Activated naive CD8-positive, alpha-beta T cell treated with anti-CD3 and anti-CD28 coated beads for 36 hours (primary cell): ENCODE results near the gene SNRPA. TPM values are rescaled to one million over a fixed set of nuclear protein-coding genes. Genes with fewer than 3 reads are reported as not detected.

ENCODE experiments used
- DNase-seq: peaks from one replicate; pipeline ENCODE4 v3.0.0; 2021
- H3K27ac Mint-ChIP-seq: one replicate; pipeline ENCODE4 v1.8.0; 2022; ENCODE audit warnings: mild to moderate bottlenecking, moderate library complexity, mixed read lengths
- H3K27me3 Mint-ChIP-seq: one replicate; pipeline ENCODE4 v1.8.0; 2022; ENCODE audit warnings: mild to moderate bottlenecking, mixed read lengths
- H3K36me3 Mint-ChIP-seq: one replicate; pipeline ENCODE4 v1.8.0; 2021; ENCODE audit warnings: mild to moderate bottlenecking, mixed read lengths
- H3K4me1 Mint-ChIP-seq: one replicate; pipeline ENCODE4 v1.8.0; 2021; ENCODE audit warnings: mixed read lengths
- H3K4me3 Mint-ChIP-seq: one replicate; pipeline ENCODE4 v1.8.0; 2022; ENCODE audit warnings: mild to moderate bottlenecking, moderate library complexity, mixed read lengths
- H3K9me3 Mint-ChIP-seq: one replicate; pipeline ENCODE4 v1.8.0; 2022; ENCODE audit warnings: mixed read lengths
- total RNA-seq, 2 experiments: library from RNA; stranded (reverse); gene quantifications; one replicate each; pipeline ENCODE4 v1.2.3, GENCODE V29; 2021

The SNRPA gene
- total RNA-seq, 2 experiments from 2014 or later = 237 to 252 TPM

- Mint-ChIP-seq H3K4me3 (peak overlapping the region; percentile 93), H3K4me1 (peaks cover 49% of the 10 kb centered on the region), H3K27me3 (no peaks in the 10 kb centered on the region), H3K36me3 (peaks cover 19% of the 10 kb centered on the region), H3K27ac (peak overlapping the region; percentile 95), H3K9me3 (no peaks in the 10 kb centered on the region)
- DNase-seq = no peak
These were observed 46.4 kb downstream of the SNRPA start for GRCh38 chr19:40797166-40797962.

GRCh38 chr19:40797963-40798682 is 47.1 kb downstream of the SNRPA start:
- Mint-ChIP-seq H3K36me3 (peaks cover 27% of the 10 kb centered on the region), H3K27me3 (no peaks in the 10 kb centered on the region), H3K9me3 (no peaks in the 10 kb centered on the region), H3K4me3 (peak overlapping the region; percentile 93), H3K4me1 (peaks cover 49% of the 10 kb centered on the region), H3K27ac (peak overlapping the region; percentile 95)
- peak; percentile 76 for DNase-seq

- peak; percentile 100 for DNase-seq
- H3K27ac Mint-ChIP-seq = peak within 1 kb of the TSS; percentile 95
- H3K4me3 Mint-ChIP-seq = peak within 1 kb of the TSS; percentile 99
- H3K9me3 Mint-ChIP-seq = no peaks in the 10 kb centered on the region
- no peaks in the 10 kb centered on the region for H3K27me3 Mint-ChIP-seq
- peaks cover 56% of the 10 kb centered on the region for H3K4me1 Mint-ChIP-seq
- H3K36me3 Mint-ChIP-seq = peaks cover 34% of the 10 kb centered on the region
These were observed 47.9 kb downstream of the SNRPA start, which contains the start of gene EGLN2 for GRCh38 chr19:40798683-40799557. Gene EGLN2 (plus strand): TSS chr19:40799191. CDS start chr19:40800573, 1,382 bp downstream.

- no peaks in the 10 kb centered on the region for H3K27me3 Mint-ChIP-seq
- H3K4me1 Mint-ChIP-seq = peaks cover 64% of the 10 kb centered on the region
- DNase-seq = peak; percentile 54
- H3K36me3 Mint-ChIP-seq = peaks cover 41% of the 10 kb centered on the region
- peak overlapping the region; percentile 90 for H3K27ac Mint-ChIP-seq
- H3K4me3 Mint-ChIP-seq = peak overlapping the region; percentile 99
- H3K9me3 Mint-ChIP-seq = no peaks in the 10 kb centered on the region
These were observed 48.7 kb downstream of the SNRPA start for GRCh38 chr19:40799558-40800338.

GRCh38 chr19:40800339-40800996 is 49.5 kb downstream of the SNRPA start:
- H3K4me3 Mint-ChIP-seq = peak overlapping the region; percentile 99
- no peaks in the 10 kb centered on the region for H3K9me3 Mint-ChIP-seq
- peak overlapping the region; percentile 90 for H3K27ac Mint-ChIP-seq
- H3K4me1 Mint-ChIP-seq = peaks cover 72% of the 10 kb centered on the region
- no peaks in the 10 kb centered on the region for H3K27me3 Mint-ChIP-seq
- DNase-seq = no peak
- peaks cover 41% of the 10 kb centered on the region for H3K36me3 Mint-ChIP-seq

- Mint-ChIP-seq H3K27ac (peak overlapping the region; percentile 90), H3K27me3 (no peaks in the 10 kb centered on the region), H3K36me3 (peaks cover 41% of the 10 kb centered on the region), H3K4me3 (peak overlapping the region; percentile 99), H3K9me3 (no peaks in the 10 kb centered on the region), H3K4me1 (peaks cover 77% of the 10 kb centered on the region)
- no peak for DNase-seq
These were observed 50.0 kb downstream of the SNRPA start for GRCh38 chr19:40800997-40801377.

GRCh38 chr19:40801426-40802299 is 50.7 kb downstream of the SNRPA start:
- H3K27ac Mint-ChIP-seq = peak overlapping the region; percentile 99
- peak overlapping the region; percentile 99 for H3K4me3 Mint-ChIP-seq
- DNase-seq = no peak
- peaks cover 78% of the 10 kb centered on the region for H3K4me1 Mint-ChIP-seq
- no peaks in the 10 kb centered on the region for H3K27me3 Mint-ChIP-seq
- H3K9me3 Mint-ChIP-seq = no peaks in the 10 kb centered on the region
- H3K36me3 Mint-ChIP-seq = peaks cover 41% of the 10 kb centered on the region

GRCh38 chr19:40802300-40803169 is 51.5 kb downstream of the SNRPA start:
- H3K27me3 Mint-ChIP-seq = no peaks in the 10 kb centered on the region
- no peak for DNase-seq
- peaks cover 43% of the 10 kb centered on the region for H3K36me3 Mint-ChIP-seq

GRCh38 chr19:40803170-40803856 is 52.3 kb downstream of the SNRPA start:
- Mint-ChIP-seq H3K4me1 (peaks cover 77% of the 10 kb centered on the region), H3K27ac (peak overlapping the region; percentile 99), H3K4me3 (peak overlapping the region; percentile 99), H3K36me3 (peaks cover 47% of the 10 kb centered on the region), H3K27me3 (no peaks in the 10 kb centered on the region), H3K9me3 (no peaks in the 10 kb centered on the region)
- DNase-seq = no peak

More at GRCh38 chr19:40802300-40803169, 51.5 kb downstream of the SNRPA start:
- H3K4me3 Mint-ChIP-seq = peak overlapping the region; percentile 99
- peaks cover 79% of the 10 kb centered on the region for H3K4me1 Mint-ChIP-seq
- peak overlapping the region; percentile 99 for H3K27ac Mint-ChIP-seq
- H3K9me3 Mint-ChIP-seq = no peaks in the 10 kb centered on the region

- DNase-seq = peak; percentile 72
- H3K4me1 Mint-ChIP-seq = peaks cover 74% of the 10 kb centered on the region
- peak overlapping the region; percentile 99 for H3K4me3 Mint-ChIP-seq
- no peaks in the 10 kb centered on the region for H3K27me3 Mint-ChIP-seq
- peaks cover 47% of the 10 kb centered on the region for H3K36me3 Mint-ChIP-seq
- H3K9me3 Mint-ChIP-seq = no peaks in the 10 kb centered on the region
- peak overlapping the region; percentile 99 for H3K27ac Mint-ChIP-seq
These were observed 53.1 kb downstream of the SNRPA start for GRCh38 chr19:40803857-40804782.

- no peaks in the 10 kb centered on the region for H3K27me3 Mint-ChIP-seq
- peak overlapping the region; percentile 99 for H3K4me3 Mint-ChIP-seq
- peaks cover 74% of the 10 kb centered on the region for H3K4me1 Mint-ChIP-seq
- no peak for DNase-seq
- H3K9me3 Mint-ChIP-seq = no peaks in the 10 kb centered on the region
- peaks cover 46% of the 10 kb centered on the region for H3K36me3 Mint-ChIP-seq
- peak overlapping the region; percentile 99 for H3K27ac Mint-ChIP-seq
These were observed 53.8 kb downstream of the SNRPA start for GRCh38 chr19:40804783-40805242.
